Measurements from ENCODE around the gene HES3. TPM values are rescaled to one million over a fixed set of nuclear protein-coding genes. Genes with fewer than 3 reads are reported as not detected.
"Not testable (repeated sequence)": the region's sequence is repeated elsewhere in the genome, so short reads cannot be mapped to it uniquely, and the experiment has no call there.

HES3 gene
- total and polyA plus RNA-seq, 11 donors, result not detected

DNA sequence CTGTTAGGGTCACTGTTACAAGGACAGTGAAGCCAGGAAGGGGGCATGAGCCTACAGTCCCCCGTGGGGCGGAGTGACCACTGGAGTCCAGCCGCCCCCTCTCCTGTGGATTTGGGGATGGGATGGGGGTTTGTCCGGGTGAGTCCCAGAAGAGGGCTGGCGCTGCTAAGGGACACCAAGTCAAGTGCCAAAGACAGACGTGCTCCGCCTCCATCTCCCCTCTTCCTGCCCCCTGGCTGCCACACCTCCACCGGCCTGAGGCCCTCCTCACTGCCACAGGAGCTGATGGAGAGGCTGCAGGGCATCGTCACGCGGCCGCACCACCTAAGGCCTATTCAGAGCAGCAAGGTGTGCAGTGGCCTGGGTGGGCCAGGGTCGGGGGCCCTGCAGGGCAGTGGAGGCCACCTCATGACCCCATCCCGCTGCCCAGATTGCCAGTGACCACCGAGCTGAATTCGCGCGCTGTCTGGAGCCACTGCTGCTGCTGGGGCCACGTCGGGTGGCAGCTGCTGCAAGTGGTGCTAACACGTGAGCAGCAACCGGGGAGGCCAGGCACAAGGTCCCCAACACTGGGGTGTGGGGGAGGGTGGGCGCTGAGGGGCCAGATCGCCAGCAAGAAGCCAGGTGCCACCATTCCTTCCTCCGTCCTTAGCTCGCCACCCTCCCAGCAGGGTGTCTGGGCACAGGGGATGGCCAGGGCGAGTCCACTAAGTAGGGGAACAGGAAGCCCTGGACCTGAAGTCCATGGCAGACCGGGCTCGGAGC, 33.2 kb upstream of the HES3 start:
- Histone ChIP-seq H3K4me1 (peaks cover 0 to 47% (median 32%) of the 10 kb centered on the region in 12 donors), H3K27me3 (peaks cover 0 to 30% (median 0%) of the 10 kb centered on the region in 9 donors), H3K27ac (no peak overlapping the region), H3K9me3 (no peaks in the 10 kb centered on the region), H3K4me3 (no peak overlapping the region), H3K36me3 (peaks cover 0 to 57% (median 32%) of the 10 kb centered on the region in 9 donors)
- intact Hi-C loops (cut with DNase I), result no loop called here
- ATAC-seq (no peak), DNase-seq (no peak)
- TF ChIP-seq POLR2A (IDR thresholded peaks at IDR 0.05), result no peak
- WGBS, 4 donors, result 89 to 93% (median 91%) methylated on average over 10 to 29 of the region's 29 CpGs

DNA sequence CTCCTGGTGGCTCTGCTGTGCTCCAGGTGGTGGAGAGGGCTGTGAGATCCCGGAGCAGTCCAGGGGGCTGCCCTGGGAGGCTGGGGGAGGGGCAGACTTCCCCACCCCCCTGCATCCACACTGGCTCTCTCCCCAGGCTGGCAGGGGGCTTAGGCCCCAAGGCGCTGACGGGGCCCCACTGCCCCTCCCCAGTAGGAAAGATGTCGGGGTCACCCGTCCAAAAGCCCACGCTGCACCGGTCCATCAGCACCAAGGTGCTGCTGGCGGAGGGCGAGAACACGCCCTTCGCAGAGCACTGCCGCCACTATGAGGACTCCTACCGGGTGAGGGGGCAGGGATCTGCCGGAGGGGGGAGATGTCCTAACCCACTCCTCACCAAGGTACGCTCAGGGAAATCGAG, 32.2 kb upstream of the HES3 start:
- H3K36me3 ChIP-seq, result peaks cover 0 to 64% (median 38%) of the 10 kb centered on the region in 9 donors

DNA sequence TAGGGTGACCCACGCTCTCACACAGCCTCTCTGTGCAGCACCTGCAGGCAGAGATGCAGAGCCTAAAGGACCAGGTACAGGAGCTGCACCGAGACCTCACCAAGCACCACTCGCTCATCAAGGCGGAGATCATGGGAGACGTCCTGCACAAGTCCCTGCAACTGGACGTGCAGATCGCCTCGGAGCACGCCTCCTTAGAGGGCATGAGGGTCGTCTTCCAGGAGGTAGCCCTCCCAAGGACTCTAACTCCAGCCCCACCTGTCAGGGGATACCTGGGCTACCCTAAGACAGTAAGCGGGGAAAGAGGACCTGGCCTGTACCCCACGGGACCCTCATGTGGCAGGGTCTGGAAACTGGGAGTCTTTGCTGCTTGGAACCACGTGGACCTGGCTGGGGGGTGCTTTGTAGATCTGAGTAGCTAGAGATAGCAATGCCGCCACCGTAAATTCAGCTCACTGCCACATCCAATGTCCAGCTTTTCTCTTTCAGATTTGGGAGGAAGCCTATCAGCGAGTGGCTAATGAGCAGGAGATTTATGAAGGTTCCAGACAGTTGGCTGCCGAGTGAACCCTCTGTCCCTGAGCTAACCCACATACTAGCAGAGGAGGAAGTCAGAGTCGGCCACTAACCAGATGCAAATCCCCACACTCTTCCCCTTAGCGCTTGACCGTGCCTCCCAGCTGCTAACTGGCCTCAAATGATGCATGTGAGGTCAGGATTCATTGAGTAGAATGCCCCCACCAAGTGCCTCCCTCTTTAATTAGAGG, 31.6 kb upstream of the HES3 start:
- H3K4me3 ChIP-seq, result no peak overlapping the region
- no peaks in the 10 kb centered on the region for H3K9me3 ChIP-seq
- TF ChIP-seq, protein P1, sequence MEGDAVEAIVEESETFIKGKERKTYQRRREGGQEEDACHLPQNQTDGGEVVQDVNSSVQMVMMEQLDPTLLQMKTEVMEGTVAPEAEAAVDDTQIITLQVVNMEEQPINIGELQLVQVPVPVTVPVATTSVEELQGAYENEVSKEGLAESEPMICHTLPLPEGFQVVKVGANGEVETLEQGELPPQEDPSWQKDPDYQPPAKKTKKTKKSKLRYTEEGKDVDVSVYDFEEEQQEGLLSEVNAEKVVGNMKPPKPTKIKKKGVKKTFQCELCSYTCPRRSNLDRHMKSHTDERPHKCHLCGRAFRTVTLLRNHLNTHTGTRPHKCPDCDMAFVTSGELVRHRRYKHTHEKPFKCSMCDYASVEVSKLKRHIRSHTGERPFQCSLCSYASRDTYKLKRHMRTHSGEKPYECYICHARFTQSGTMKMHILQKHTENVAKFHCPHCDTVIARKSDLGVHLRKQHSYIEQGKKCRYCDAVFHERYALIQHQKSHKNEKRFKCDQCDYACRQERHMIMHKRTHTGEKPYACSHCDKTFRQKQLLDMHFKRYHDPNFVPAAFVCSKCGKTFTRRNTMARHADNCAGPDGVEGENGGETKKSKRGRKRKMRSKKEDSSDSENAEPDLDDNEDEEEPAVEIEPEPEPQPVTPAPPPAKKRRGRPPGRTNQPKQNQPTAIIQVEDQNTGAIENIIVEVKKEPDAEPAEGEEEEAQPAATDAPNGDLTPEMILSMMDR (IDR thresholded peaks at IDR 0.05), result no peak
- no peak for TF ChIP-seq POLR2A (IDR thresholded peaks at IDR 0.05)
- H3K36me3 ChIP-seq, result peaks cover 0 to 71% (median 38%) of the 10 kb centered on the region in 9 donors
- intact Hi-C loops (cut with DNase I), result no loop called here
- peak in 1 of 5 donors; percentile 17 for DNase-seq
- H3K27ac ChIP-seq, result no peak overlapping the region
- H3K4me1 ChIP-seq, result peaks cover 0 to 38% (median 22%) of the 10 kb centered on the region in 12 donors
- ATAC-seq, result no peak
- WGBS, 4 donors, result 70 to 87% (median 75%) methylated on average over 18 to 20 of the region's 20 CpGs
- peaks cover 0 to 15% (median 0%) of the 10 kb centered on the region in 9 donors for H3K27me3 ChIP-seq

More for the DNA sequence above, 32.2 kb upstream of the HES3 start:
- TF ChIP-seq POLR2A (IDR thresholded peaks at IDR 0.05), result no peak
- TF ChIP-seq, protein P1 (IDR thresholded peaks at IDR 0.05), result no peak
- Histone ChIP-seq H3K9me3 (no peaks in the 10 kb centered on the region), H3K27ac (no peak overlapping the region), H3K27me3 (peaks cover 0 to 20% (median 0%) of the 10 kb centered on the region in 9 donors), H3K4me3 (no peak overlapping the region), H3K4me1 (peaks cover 0 to 42% (median 25%) of the 10 kb centered on the region in 12 donors)
- ATAC-seq (no peak), DNase-seq (peak in 1 of 5 donors; percentile 6)
- intact Hi-C loops (cut with DNase I), result no loop called here
- WGBS, 4 donors, result 85 to 96% (median 89%) methylated on average over 10 to 16 of the region's 16 CpGs

- intact Hi-C loops (cut with DNase I), result no loop called here
- H3K4me3 ChIP-seq, result no peak overlapping the region
- 76 to 82% (median 79%) methylated on average over 16 of the region's 16 CpGs for WGBS, 4 donors
- H3K9me3 ChIP-seq, result no peaks in the 10 kb centered on the region
- ATAC-seq (no peak), DNase-seq (no peak)
- no peaks in the 10 kb centered on the region for H3K27me3 ChIP-seq
- TF ChIP-seq, protein P1 (IDR thresholded peaks at IDR 0.05), result no peak
- no peak for TF ChIP-seq POLR2A (IDR thresholded peaks at IDR 0.05)
- H3K4me1 ChIP-seq, result peaks cover 0 to 24% (median 19%) of the 10 kb centered on the region in 12 donors
- no peak overlapping the region for H3K27ac ChIP-seq
- peaks cover 0 to 80% (median 28%) of the 10 kb centered on the region in 9 donors for H3K36me3 ChIP-seq
Observed at GRCh38 chr1:6218375-6219164, 25.4 kb upstream of the HES3 start.

- WGBS, 4 donors, result 86 to 97% (median 91%) methylated on average over 11 of the region's 11 CpGs
- H3K27me3 ChIP-seq; H3K9me3 ChIP-seq; H3K27ac ChIP-seq; intact Hi-C loops (cut with DNase I); H3K4me3 ChIP-seq; ATAC-seq; DNase-seq: not testable (repeated sequence)
- Histone ChIP-seq H3K4me1 (peaks cover 0 to 34% (median 27%) of the 10 kb centered on the region in 12 donors), H3K36me3 (peaks cover 0 to 81% (median 38%) of the 10 kb centered on the region in 9 donors)
Observed at GRCh38 chr1:6219641-6220040, 24.3 kb upstream of the HES3 start.
